ENCODE results near the gene DIP2A.

DIP2A gene, protein sequence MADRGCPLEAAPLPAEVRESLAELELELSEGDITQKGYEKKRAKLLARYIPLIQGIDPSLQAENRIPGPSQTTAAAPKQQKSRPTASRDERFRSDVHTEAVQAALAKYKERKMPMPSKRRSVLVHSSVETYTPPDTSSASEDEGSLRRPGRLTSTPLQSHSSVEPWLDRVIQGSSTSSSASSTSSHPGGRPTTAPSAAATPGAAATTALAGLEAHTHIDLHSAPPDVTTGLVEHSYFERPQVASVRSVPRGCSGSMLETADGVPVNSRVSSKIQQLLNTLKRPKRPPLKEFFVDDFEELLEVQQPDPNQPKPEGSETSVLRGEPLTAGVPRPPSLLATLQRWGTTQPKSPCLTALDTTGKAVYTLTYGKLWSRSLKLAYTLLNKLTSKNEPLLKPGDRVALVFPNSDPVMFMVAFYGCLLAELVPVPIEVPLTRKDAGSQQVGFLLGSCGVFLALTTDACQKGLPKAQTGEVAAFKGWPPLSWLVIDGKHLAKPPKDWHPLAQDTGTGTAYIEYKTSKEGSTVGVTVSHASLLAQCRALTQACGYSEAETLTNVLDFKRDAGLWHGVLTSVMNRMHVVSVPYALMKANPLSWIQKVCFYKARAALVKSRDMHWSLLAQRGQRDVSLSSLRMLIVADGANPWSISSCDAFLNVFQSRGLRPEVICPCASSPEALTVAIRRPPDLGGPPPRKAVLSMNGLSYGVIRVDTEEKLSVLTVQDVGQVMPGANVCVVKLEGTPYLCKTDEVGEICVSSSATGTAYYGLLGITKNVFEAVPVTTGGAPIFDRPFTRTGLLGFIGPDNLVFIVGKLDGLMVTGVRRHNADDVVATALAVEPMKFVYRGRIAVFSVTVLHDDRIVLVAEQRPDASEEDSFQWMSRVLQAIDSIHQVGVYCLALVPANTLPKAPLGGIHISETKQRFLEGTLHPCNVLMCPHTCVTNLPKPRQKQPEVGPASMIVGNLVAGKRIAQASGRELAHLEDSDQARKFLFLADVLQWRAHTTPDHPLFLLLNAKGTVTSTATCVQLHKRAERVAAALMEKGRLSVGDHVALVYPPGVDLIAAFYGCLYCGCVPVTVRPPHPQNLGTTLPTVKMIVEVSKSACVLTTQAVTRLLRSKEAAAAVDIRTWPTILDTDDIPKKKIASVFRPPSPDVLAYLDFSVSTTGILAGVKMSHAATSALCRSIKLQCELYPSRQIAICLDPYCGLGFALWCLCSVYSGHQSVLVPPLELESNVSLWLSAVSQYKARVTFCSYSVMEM (N-terminal part only)

GRCh38 chr21:46458315-46459023 lies at the start of gene DIP2A:
Gene DIP2A, plus strand, starts transcription at chr21:46458891. Its CDS starts 241 bp downstream, at chr21:46459132.
- peak; percentile 91 for DNase-seq (ENCODE audit: low read depth)

- no peak for DNase-seq (ENCODE audit: low read depth)
Observed at GRCh38 chr21:46409641-46410406, 48.9 kb upstream of the DIP2A start.

DNA sequence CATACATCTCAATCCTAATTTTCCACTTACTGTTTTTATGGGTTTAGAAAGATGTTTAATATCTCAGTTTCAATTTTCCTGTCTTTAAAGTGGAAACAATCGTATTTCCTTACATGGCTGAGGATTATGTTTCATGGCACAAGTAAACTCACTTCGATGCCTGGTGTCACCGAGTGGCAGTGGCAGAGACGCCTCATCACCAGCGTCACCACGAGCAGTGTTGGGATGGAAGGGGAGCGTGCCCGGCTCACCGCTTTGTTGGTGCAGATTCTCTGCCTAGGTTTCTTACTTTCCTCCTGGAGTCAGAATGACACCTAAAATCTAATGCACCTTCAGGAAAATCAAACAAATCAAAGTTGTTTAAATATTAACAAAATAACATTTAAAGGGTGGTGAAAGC lies 48.2 kb upstream of the DIP2A start:
- no peak for DNase-seq (ENCODE audit: low read depth)

- no peak for DNase-seq (ENCODE audit: low read depth)
Observed at GRCh38 chr21:46411236-46411635, 47.5 kb upstream of the DIP2A start.

- no peak for DNase-seq (ENCODE audit: low read depth)
Observed at GRCh38 chr21:46411691-46412090, 47.0 kb upstream of the DIP2A start.

DNA sequence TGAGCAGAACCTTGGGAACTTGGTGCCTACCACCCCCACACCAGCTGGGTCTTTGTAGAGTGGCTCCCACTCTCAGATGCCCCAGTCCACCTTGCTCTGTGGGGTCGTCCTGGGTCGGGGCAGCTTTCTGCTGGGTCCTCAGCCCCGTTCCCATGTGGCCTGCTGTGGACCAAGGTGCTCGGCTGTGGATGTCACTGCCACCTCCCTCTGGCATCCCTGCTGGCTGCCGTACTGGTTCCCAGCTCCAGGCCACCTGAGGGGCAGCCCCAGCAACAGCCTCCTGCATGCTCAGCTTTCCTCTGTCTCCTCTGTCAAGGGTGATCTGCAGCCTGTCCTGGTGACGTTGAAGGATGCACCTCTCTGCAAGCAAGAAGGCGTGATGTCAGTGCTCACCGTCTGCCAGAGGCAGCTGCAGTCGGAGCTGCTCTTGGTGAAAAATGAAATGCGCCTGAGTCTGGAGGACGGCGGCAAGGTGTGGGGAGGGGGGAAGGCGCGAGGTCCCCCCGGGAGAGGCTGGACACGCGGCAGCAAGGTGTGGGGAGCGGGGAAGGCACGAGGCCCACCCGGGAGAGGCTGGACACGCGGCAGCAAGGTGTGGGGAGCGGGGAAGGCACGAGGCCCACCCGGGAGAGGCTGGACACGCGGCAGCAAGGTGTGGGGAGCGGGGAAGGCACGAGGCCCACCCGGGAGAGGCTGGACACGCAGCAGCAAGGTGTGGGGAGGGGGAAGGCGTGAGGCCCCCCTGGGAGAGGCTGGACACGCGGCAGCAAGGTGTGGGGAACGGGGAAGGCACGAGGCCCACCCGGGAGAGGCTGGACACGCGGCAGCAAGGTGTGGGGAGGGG lies 45.9 kb upstream of the DIP2A start:
- no peak for DNase-seq (ENCODE audit: low read depth)

- DNase-seq (ENCODE audit: low read depth): no peak
Observed at GRCh38 chr21:46413365-46413696, 45.4 kb upstream of the DIP2A start.

DNA sequence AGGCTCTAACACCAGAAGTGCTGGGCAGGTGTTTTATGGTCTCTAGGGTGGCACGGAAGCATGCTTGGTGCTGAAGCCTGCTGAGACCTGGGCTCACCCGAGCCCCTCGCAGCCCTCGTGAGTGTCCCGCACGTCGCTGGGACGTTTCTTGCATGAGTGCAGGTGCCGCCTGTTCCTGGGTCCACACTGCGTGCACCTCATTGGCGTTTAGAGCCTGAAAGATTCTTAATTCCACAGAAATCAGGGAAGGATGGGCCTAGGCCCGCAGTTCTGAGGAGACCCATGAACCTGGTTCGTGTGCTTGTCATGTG lies 43.8 kb upstream of the DIP2A start:
- no peak for DNase-seq (ENCODE audit: low read depth)

DNA sequence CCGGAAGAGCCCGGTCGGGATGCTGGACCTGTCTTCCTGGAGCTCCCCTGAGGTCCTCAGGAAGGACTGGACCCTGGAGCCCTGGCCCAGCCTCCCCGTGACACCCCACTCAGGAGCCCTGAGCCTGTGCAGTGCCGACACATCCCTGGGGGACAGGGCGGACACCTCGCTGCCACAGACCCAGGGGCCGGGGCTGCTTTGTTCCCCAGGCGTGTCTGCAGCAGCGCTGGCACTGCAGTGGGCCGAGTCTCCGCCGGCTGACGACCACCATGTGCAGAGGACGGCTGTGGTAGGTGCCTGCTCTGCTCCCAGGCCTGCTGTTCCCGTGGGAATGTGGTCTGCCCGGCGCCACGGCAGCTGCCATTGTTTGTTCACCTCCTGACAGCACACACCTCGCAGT lies 42.1 kb upstream of the DIP2A start:
- no peak for DNase-seq (ENCODE audit: low read depth)

GRCh38 chr21:46418265-46418946 lies 40.3 kb upstream of the DIP2A start:
- no peak for DNase-seq (ENCODE audit: low read depth)

- DNase-seq (ENCODE audit: low read depth): no peak
Observed at GRCh38 chr21:46420241-46421190, 38.2 kb upstream of the DIP2A start.

DNA sequence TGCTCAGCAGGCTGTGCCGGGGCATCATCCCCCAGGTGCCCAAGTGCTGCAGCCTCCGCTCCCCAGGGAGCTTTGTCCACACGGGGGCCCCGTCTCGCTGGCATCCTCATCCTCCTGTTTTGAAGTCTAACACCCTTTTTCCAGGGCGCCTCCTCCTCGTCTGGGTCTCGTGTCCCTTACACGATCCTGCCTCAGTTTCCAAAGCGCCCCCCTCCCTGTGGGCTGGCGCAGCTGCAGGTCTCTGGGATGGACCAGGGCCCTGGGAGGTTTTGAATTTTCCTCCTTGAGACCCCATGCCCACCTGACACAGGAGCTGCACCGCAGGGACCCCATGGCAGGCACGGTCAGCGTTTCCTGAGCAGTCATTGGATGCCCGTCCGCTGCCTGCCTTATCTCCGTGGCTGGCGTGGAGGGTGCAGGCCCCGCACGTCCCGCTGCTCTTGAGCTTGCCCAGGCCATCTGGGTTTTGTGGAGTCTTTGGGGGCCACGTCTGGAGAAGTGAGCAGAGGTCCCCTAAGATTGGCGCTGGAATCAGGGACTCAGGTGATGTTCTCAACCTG lies 37.4 kb upstream of the DIP2A start:
- DNase-seq (ENCODE audit: low read depth): no peak

GRCh38 chr21:46421756-46422555 lies 36.7 kb upstream of the DIP2A start:
- no peak for DNase-seq (ENCODE audit: low read depth)

GRCh38 chr21:46422636-46423241 lies 36.0 kb upstream of the DIP2A start:
- no peak for DNase-seq (ENCODE audit: low read depth)

DNA sequence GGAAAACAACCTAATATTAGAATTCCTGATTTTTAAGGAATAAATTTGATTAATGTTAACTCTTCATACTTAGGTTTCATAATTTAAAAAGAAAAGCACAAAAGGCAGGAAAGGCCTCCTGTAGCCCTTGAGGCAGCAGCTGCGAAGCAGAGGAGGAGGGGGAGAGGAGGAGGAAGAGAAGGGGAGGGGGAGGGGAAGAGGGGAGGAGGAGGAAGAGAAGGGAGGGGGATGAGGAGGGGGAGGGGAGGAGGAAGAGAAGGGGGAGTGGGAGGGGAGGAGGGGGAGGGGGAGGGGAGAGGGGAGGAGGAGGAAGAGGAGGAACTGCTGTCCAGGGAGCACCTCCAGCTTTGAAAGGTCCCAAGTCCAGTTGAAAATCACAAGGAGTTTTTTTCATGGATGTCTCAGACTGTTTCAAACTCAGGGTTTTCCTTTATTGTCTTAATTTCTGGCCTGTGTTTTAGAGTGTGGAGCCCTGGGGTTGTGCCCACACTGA lies 35.1 kb upstream of the DIP2A start:
- DNase-seq (ENCODE audit: low read depth): no peak

DNA sequence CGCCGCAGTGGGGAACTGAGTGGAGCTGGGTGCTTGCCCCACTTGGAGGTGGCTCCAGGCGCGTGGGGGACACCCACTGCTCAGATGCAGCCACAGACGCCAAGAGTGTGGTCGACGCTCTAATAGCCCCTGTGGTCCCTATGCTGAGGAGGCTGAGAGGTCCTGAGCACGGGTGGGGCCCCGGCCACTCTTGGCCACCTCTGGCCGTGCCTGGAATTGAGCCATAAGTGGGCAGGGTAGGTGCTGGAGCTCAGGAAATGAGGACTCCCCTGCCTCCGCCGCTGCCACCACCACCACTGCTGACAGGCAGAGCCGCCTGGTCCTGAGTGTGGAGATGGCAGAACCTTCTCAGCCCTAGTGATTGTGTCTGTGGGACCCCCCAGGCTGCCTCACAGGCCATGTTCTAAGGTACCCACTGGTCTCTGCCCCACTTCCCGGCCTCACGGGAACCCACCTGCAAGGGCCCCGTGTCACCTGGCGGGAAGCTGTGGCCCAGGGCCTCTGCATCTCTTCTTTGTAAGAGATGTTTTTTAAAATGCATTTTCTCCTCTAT lies 34.6 kb upstream of the DIP2A start:
- no peak for DNase-seq (ENCODE audit: low read depth)
